ENCODE data around the gene PALD1. TPM values are rescaled to one million over a fixed set of nuclear protein-coding genes. Genes with fewer than 3 reads are reported as not detected.

Gene PALD1
- total and polyA plus RNA-seq, 9 of the 15 experiments (the other 6 are each of a cell fraction or from before 2014, with no cell fraction given), result 0.03 to 0.29 (median 0.09) TPM; not detected in 2

DNA sequence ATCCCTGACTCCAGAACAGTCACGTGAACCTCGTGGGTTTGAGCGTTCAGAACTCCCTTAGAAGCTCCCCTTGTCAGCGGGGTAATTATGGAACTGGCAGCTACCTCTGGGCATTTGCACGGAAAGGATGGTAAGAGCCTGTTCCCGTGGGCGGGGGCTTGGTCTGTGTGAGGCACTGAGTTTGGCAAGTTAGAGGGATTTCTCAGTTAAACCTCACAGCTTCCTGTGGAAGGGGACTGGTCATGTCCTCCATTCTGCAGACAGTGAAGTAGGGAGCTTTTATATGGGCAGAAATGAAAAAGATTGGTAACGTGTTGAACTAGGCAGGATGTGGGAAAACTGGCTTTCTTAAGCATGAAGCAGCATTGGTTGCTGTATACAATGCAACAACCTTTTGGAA lies 16.0 kb downstream of the PALD1 start (continued):
- TF ChIP-seq FOXK2 (conservative IDR thresholded peaks at IDR 0.05 in 1 of 2, IDR thresholded peaks at IDR 0.05 in 1 of 2; ENCODE audit: low read depth in 2 of 2), result no peak

DNA sequence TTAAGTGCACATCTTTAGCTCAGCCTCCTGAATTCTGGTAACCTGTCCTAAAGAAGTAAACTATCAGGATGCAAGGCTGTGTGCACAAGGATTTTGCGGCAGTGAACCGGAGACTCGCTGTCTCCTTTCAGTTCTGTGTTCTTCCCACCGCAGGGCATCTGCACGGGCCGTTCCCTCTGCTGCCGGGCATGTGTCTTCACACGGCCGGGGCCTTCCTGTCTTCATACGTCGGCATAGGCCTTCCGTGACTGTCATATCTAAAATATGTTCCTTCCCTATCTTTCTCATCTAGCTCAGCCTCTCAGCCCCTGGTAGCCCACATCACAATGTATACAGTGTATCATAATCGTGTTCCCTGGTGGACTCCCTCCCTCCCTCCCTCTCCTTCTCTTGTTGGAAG lies 16.4 kb downstream of the PALD1 start:
- in situ Hi-C loops (cut with MboI) (no loop called here), intact Hi-C loops (cut with micrococcal nuclease) (no loop called here)
- Histone ChIP-seq H2AFZ (ENCODE audit: low read depth, low read length) (no peak overlapping the region), H3K36me3 (ENCODE audit: control insufficient read depth, insufficient read depth, low read length) (no peaks in the 10 kb centered on the region), H4K20me1 (replicated peaks; ENCODE audit: control insufficient read depth, insufficient read depth, low read length) (no peaks in the 10 kb centered on the region; the same call in 1 of the 2 replicates), H3K4me3 (no peak overlapping the region), H3K27me3 (ENCODE audit: control insufficient read depth in 2 of 2, insufficient read depth in 2 of 2, low read length in 2 of 2) (peaks cover 61 to 74% of the 10 kb centered on the region in 2 experiments), H3K9me3 (replicated peaks; ENCODE audit: control insufficient read depth, insufficient read depth, low read depth, low read length) (no peaks in the 10 kb centered on the region), H3K4me1 (replicated peaks in 1 of 2; ENCODE audit: control insufficient read depth in 2 of 2, insufficient read depth in 2 of 2, low read length in 2 of 2) (peaks cover 0 to 5% of the 10 kb centered on the region in 2 experiments; a peak in 1 of 5 replicates), H3K27ac (ENCODE audit: extremely low read depth, low read depth, low read length) (no peak overlapping the region), H3K9ac (ENCODE audit: insufficient read depth in 1 of 2, low read depth in 2 of 2, low read length in 2 of 2) (no peak overlapping the region), H3K79me2 (ENCODE audit: control insufficient read depth, insufficient read depth, low read length) (no peaks in the 10 kb centered on the region), H3K9me1 (ENCODE audit: control insufficient read depth, insufficient read depth, low read length) (no peaks in the 10 kb centered on the region), H3K4me2 (ENCODE audit: insufficient read depth, low read length) (no peak overlapping the region)
- no peak for FAIRE-seq
- BruUV-seq (replicated peaks), result no TSS peak
- no peak for ATAC-seq
- ChIA-PET CTCF (ENCODE audit: low intra/inter-chr PET ratio) (no interaction called here), POLR2A (interaction anchor here (0.6 to 1.7 kb wide), 5 partner anchors 10 to 190 kb away, joined by 3 to 4 read pairs (median 3); no protein-coding TSS in a partner anchor)
- no peak for TF ChIP-seq TARDBP (IDR thresholded peaks at IDR 0.05)
- no peak for DNase-seq (ENCODE audit: extremely low read depth in 1 of 4, low spot score in 3 of 4)
- 2% methylated on average over 13 of the region's 13 CpGs for WGBS (ENCODE audit: insufficient coverage, low coverage, missing lambda C conversion rate)

DNA sequence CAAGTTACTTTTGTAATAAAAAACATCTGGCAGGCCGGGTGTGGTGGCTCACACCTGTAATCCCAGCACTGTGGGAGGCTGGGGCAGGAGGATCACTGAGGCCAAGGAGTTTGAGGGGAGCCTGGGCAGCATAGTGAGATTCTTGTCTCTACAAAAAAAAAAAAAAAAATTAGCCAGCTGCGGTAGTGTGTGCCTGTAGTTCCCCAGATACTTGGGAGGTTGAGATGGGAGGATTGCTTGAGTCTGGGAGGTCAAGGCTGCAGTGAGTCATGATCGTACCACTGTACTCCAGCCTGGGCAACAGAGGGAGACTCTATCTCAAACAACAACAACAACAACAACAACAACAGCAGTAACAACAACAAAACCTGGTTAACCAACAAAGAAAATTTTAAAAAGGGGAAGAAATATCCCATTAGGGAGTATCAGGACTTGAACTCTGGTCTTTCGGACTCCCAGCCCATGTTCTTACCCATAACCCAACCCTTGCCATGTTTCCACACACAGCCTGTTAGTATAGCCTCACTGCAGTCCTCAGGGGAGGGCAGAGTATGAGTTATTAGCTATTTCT lies 17.2 kb downstream of the PALD1 start:
- Histone ChIP-seq H2AFZ (ENCODE audit: low read depth, low read length) (no peak overlapping the region), H4K20me1 (replicated peaks; ENCODE audit: control insufficient read depth, insufficient read depth, low read length) (no peaks in the 10 kb centered on the region), H3K4me1 (replicated peaks in 1 of 2; ENCODE audit: control insufficient read depth in 2 of 2, insufficient read depth in 2 of 2, low read length in 2 of 2) (peaks cover 0 to 5% of the 10 kb centered on the region in 2 experiments; a peak in 1 of 5 replicates), H3K9ac (ENCODE audit: insufficient read depth in 1 of 2, low read depth in 2 of 2, low read length in 2 of 2) (no peak overlapping the region), H3K9me3 (replicated peaks; ENCODE audit: control insufficient read depth, insufficient read depth, low read depth, low read length) (no peaks in the 10 kb centered on the region), H3K36me3 (ENCODE audit: control insufficient read depth, insufficient read depth, low read length) (no peaks in the 10 kb centered on the region), H3K4me2 (ENCODE audit: insufficient read depth, low read length) (no peak overlapping the region), H3K27me3 (ENCODE audit: control insufficient read depth in 2 of 2, insufficient read depth in 2 of 2, low read length in 2 of 2) (peaks cover 59 to 79% of the 10 kb centered on the region in 2 experiments), H3K9me1 (ENCODE audit: control insufficient read depth, insufficient read depth, low read length) (no peaks in the 10 kb centered on the region), H3K79me2 (ENCODE audit: control insufficient read depth, insufficient read depth, low read length) (no peaks in the 10 kb centered on the region), H3K4me3 (no peak overlapping the region), H3K27ac (ENCODE audit: extremely low read depth, low read depth, low read length) (no peak overlapping the region)
- 3% methylated on average over 4 of the region's 4 CpGs for WGBS (ENCODE audit: insufficient coverage, low coverage, missing lambda C conversion rate)
- FAIRE-seq, result no peak
- POLR2A ChIA-PET, result interaction anchor here (0.6 to 1.2 kb wide), 4 partner anchors 49 to 361 kb away, joined by 3 to 4 read pairs (median 3); no protein-coding TSS in a partner anchor
- no TSS peak for BruUV-seq (replicated peaks)
- in situ Hi-C loops (cut with MboI) (no loop called here), intact Hi-C loops (cut with micrococcal nuclease) (no loop called here)
- DNase-seq (ENCODE audit: extremely low read depth in 1 of 4, low spot score in 3 of 4), result no peak
- CTCF ChIA-PET (ENCODE audit: low intra/inter-chr PET ratio), result no interaction called here
- no peak for ATAC-seq
- peak; percentile 60 for TF ChIP-seq TBP (optimal IDR thresholded peaks at IDR 0.05; ENCODE audit: low read depth, low read length)
- TF ChIP-seq HNRNPUL1 (IDR thresholded peaks at IDR 0.05; ENCODE audit: low read length), result no peak
- no peak for TF ChIP-seq RAD51 (IDR thresholded peaks at IDR 0.05; ENCODE audit: borderline replicate concordance, low read depth)
- no peak for TF ChIP-seq ZNF263 (CRISPR knock-in tag; IDR thresholded peaks at IDR 0.05; ENCODE audit: borderline replicate concordance)
- TF ChIP-seq E2F3 (CRISPR knock-in tag; IDR thresholded peaks at IDR 0.05), result no peak
- TF ChIP-seq, protein P1, sequence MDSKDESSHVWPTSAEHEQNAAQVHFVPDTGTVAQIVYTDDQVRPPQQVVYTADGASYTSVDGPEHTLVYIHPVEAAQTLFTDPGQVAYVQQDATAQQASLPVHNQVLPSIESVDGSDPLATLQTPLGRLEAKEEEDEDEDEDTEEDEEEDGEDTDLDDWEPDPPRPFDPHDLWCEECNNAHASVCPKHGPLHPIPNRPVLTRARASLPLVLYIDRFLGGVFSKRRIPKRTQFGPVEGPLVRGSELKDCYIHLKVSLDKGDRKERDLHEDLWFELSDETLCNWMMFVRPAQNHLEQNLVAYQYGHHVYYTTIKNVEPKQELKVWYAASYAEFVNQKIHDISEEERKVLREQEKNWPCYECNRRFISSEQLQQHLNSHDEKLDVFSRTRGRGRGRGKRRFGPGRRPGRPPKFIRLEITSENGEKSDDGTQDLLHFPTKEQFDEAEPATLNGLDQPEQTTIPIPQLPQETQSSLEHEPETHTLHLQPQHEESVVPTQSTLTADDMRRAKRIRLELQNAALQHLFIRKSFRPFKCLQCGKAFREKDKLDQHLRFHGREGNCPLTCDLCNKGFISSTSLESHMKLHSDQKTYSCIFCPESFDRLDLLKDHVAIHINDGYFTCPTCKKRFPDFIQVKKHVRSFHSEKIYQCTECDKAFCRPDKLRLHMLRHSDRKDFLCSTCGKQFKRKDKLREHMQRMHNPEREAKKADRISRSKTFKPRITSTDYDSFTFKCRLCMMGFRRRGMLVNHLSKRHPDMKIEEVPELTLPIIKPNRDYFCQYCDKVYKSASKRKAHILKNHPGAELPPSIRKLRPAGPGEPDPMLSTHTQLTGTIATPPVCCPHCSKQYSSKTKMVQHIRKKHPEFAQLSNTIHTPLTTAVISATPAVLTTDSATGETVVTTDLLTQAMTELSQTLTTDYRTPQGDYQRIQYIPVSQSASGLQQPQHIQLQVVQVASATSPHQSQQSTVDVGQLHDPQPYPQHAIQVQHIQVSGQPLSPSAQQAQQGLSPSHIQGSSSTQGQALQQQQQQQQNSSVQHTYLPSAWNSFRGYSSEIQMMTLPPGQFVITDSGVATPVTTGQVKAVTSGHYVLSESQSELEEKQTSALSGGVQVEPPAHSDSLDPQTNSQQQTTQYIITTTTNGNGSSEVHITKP (IDR thresholded peaks at IDR 0.05; ENCODE audit: partially characterized antibody), result peak; percentile 78
- TF ChIP-seq POLR3A (IDR thresholded peaks at IDR 0.05; ENCODE audit: borderline replicate concordance, extremely low read depth, insufficient read depth, insufficient read length), result peak; percentile 31
- TF ChIP-seq FOSL1 (tag; conservative IDR thresholded peaks at IDR 0.05), result 0 out of 2 replicates have a peak, but pooled peaks have one; percentile 29
- no peak for TF ChIP-seq MCM7 (IDR thresholded peaks at IDR 0.05)
